GM12878 (cell line): Measurements from ENCODE around the gene NDUFS6. TPM values are rescaled to one million over a fixed set of nuclear protein-coding genes. Genes with fewer than 3 reads are reported as not detected.

Experiments
- ATAC-seq: fragments of 200-7000 bp; cut with Tn5 transposase; 3 replicates; pipeline ENCODE4 v1.9.1; 2020; ENCODE audit warnings: mild to moderate bottlenecking, moderate library complexity
- Bru-seq: library from RNA; stranded (reverse); fragments of 400-500 nt; gene quantifications from one replicate; lab custom pipeline; 2021; lab: Mats Ljungman, UMichigan
- BruChase-seq, 2 experiments: library from RNA; stranded (reverse); fragments of 400-500 nt; gene quantifications; one replicate each; lab custom pipeline; 2021; lab: Mats Ljungman, UMichigan
- BruUV-seq: library from RNA; stranded (reverse); fragments of 400-500 nt; replicated peaks from 2 replicates; lab custom pipeline; 2021; lab: Mats Ljungman, UMichigan
- CTCF ChIA-PET: fragments of 300-600 bp; sonication (Branson Sonifier 250); formaldehyde crosslinking; extraction: SDS; loops from one replicate; lab custom pipeline; 2021; ENCODE audit warnings: inconsistent platforms; lab: Yijun Ruan, JAX
- POLR2A ChIA-PET: fragments of 350-600 bp; formaldehyde crosslinking; extraction: SDS; loops from one replicate; lab custom pipeline; 2021; ENCODE audit warnings: inconsistent platforms; lab: Charles Lee
- RAD21 ChIA-PET: fragments of 300-600 bp; sonication (Branson Sonifier 250); formaldehyde crosslinking; loops from one replicate; lab custom pipeline; 2023; ENCODE audit warnings: antibody characterized with exemption; ENCODE audit not compliant: unreplicated experiment; lab: Charles Lee
- SMC1A ChIA-PET: fragments of 300-600 bp; sonication (Branson Sonifier 250); formaldehyde crosslinking; loops from one replicate; lab custom pipeline; 2023; ENCODE audit not compliant: unreplicated experiment, uncharacterized antibody; lab: Charles Lee
- DNase-seq: peaks from one replicate; pipeline ENCODE4 v3.0.0-alpha.2; 2011; ENCODE audit warnings: low read depth, low spot score
- FAIRE-seq: peaks from 3 replicates; lab custom pipeline; 2011; peaks lifted over from hg19 to GRCh38; lab: Jason Lieb, UNC
- H2AFZ ChIP-seq: 2 replicates; pipeline ENCODE4 v1.6.0; 2011; ENCODE audit warnings: low read depth, low read length, control low read depth; ENCODE audit not compliant: control insufficient read depth
- H3K27ac ChIP-seq: 2 replicates; pipeline ENCODE4 v1.5.1; 2011; ENCODE audit warnings: control low read depth; ENCODE audit not compliant: control insufficient read depth, insufficient read depth
- H3K27me3 ChIP-seq, 2 experiments: replicated peaks in 1 of 2; 2 replicates each; pipeline versions ENCODE4 v1.6.0 to v1.6.1; 2011; ENCODE audit warnings: low read length in 1 of 2; ENCODE audit not compliant: control insufficient read depth in 2 of 2, insufficient read depth in 2 of 2
- H3K36me3 ChIP-seq, 2 experiments: 2 replicates each; pipeline ENCODE4 v1.5.1; 2011; ENCODE audit warnings: low read length in 1 of 2; ENCODE audit not compliant: control insufficient read depth in 2 of 2, insufficient read depth in 2 of 2
- H3K4me1 ChIP-seq: 2 replicates; pipeline ENCODE4 v1.6.1; 2011; ENCODE audit warnings: mild to moderate bottlenecking, low read length, moderate library complexity, mixed read lengths; ENCODE audit not compliant: control insufficient read depth, insufficient read depth
- H3K4me2 ChIP-seq: 2 replicates; pipeline ENCODE4 v1.6.0; 2011; ENCODE audit warnings: control low read depth; ENCODE audit not compliant: control insufficient read depth, insufficient read depth
- H3K4me3 ChIP-seq: fragments of 200-600 bp; sonication (generic); 2 replicates; pipeline ENCODE4 v1.5.1; 2016
- H3K79me2 ChIP-seq: 2 replicates; pipeline ENCODE4 v1.6.0; 2011; ENCODE audit warnings: low read length; ENCODE audit not compliant: control insufficient read depth, insufficient read depth
- H3K9ac ChIP-seq: 2 replicates; pipeline ENCODE4 v1.8.0; 2011; ENCODE audit warnings: low read length, control low read depth, mixed read lengths; ENCODE audit not compliant: control insufficient read depth, insufficient read depth
- H3K9me3 ChIP-seq: replicated peaks from 3 replicates; pipeline ENCODE4 v1.5.1; 2011; ENCODE audit warnings: mild to moderate bottlenecking, low read length; ENCODE audit not compliant: control insufficient read depth, insufficient read depth
- H4K20me1 ChIP-seq: 2 replicates; pipeline ENCODE4 v1.6.0; 2011; ENCODE audit not compliant: control insufficient read depth, insufficient read depth
- CEBPZ ChIP-seq: fragments of 150-350 bp; IDR thresholded peaks from 2 replicates; pipeline ENCODE4 v1.6.1; 2016; ENCODE audit warnings: low read depth, low read length
- FOXM1 ChIP-seq: IDR thresholded peaks from 2 replicates; pipeline ENCODE4 v1.6.1; 2012; ENCODE audit warnings: low read depth, mild to moderate bottlenecking, inconsistent platforms, low read length, moderate library complexity
- GATAD2B ChIP-seq: fragments of 450-650 bp; conservative IDR thresholded peaks from 2 replicates; pipeline ENCODE4 v1.6.1; 2017; ENCODE audit warnings: low read depth, mild to moderate bottlenecking, moderate library complexity
- IRF4 ChIP-seq: IDR thresholded peaks from 2 replicates; pipeline ENCODE4 v1.6.1; 2011; ENCODE audit warnings: low read depth, low read length
- MEF2A ChIP-seq: IDR thresholded peaks from 2 replicates; pipeline ENCODE4 v1.6.1; 2011; ENCODE audit warnings: low read depth, mild to moderate bottlenecking, low read length, moderate library complexity; ENCODE audit not compliant: insufficient read depth
- MEF2B ChIP-seq: fragments of 450-650 bp; IDR thresholded peaks from 2 replicates; pipeline ENCODE4 v1.6.1; 2018; ENCODE audit warnings: mild to moderate bottlenecking, moderate library complexity; ENCODE audit not compliant: partially characterized antibody, poor library complexity, severe bottlenecking
- MTA2 ChIP-seq: fragments of 450-650 bp; IDR thresholded peaks from 2 replicates; pipeline ENCODE4 v1.6.1; 2016; ENCODE audit warnings: low read depth, mild to moderate bottlenecking, moderate library complexity
- RAD51 ChIP-seq: fragments of 450-650 bp; IDR thresholded peaks from 2 replicates; pipeline ENCODE4 v1.6.1; 2016; ENCODE audit warnings: moderate library complexity, mild to moderate bottlenecking, inconsistent platforms
- RUNX3 ChIP-seq: IDR thresholded peaks from 2 replicates; pipeline ENCODE4 v1.6.1; 2012; ENCODE audit warnings: low read length, inconsistent platforms
- SREBF1 ChIP-seq: IDR thresholded peaks from 2 replicates; pipeline ENCODE4 v1.6.1; 2012; ENCODE audit warnings: mild to moderate bottlenecking, low read length
- ZSCAN29 ChIP-seq: fragments of 450-650 bp; IDR thresholded peaks from 2 replicates; pipeline ENCODE4 v1.6.1; 2017; ENCODE audit warnings: mild to moderate bottlenecking, moderate library complexity
- WGBS: methylation state at CpG from one replicate; pipeline ENCODE4 v1.1.6; 2016; ENCODE audit warnings: low lambda C conversion rate; ENCODE audit not compliant: insufficient replicate concordance, insufficient coverage; ENCODE audit errors: missing lambda C conversion rate; 5-methylcytosine and 5-hydroxymethylcytosine counted together
- in situ Hi-C: fragments of 300-500 bp; cut with MboI; formaldehyde crosslinking; loops from 9 replicates; pipeline ENCODE4 v1.14.3; 2018; ENCODE audit warnings: mixed read lengths
- intact Hi-C: fragments of 100-400 bp; cut with micrococcal nuclease; formaldehyde crosslinking; loops from one replicate; pipeline ENCODE4 v1.14.2; 2022; ENCODE audit not compliant: unreplicated experiment
- long read RNA-seq, 2 experiments: library from polyadenylated mRNA; unstranded; transcript quantifications; one replicate each; pipeline ENCODE4 v2.0.0, GENCODE V29; 2019 to 2020
- polyA minus RNA-seq, 3 experiments: library from RNA; depleted of rRNA, polyadenylated mRNA; stranded (reverse); fragments of >200 nt; gene quantifications; 2 replicates each; pipeline ENCODE4 v1.2.3, GENCODE V29; 2011
- polyA plus RNA-seq, 11 experiments: library from polyadenylated mRNA; depleted of rRNA in 4 of 11; unstranded in 6 of 11; stranded (reverse) in 5 of 11; fragments of >200 nt; fragmentation: Nextera tagmentation in 4 of 11; fragmentation: Illumina TruSeq in 1 of 11; extraction: Ambion mirVana in 4 of 11; extraction: Trizol in 1 of 11; gene quantifications; 1 replicate in 1 of 11; 2 replicates in 10 of 11; pipeline versions ENCODE4 v1.2.1 to v1.2.3, GENCODE V29; 2011 to 2016; ENCODE audit warnings: inconsistent platforms in 2 of 11, missing spikeins in 2 of 11, low read depth in 1 of 11
- total RNA-seq, 4 experiments: library from RNA; depleted of rRNA in 3 of 4; stranded (reverse); fragments of >200 nt in 3 of 4; fragmentation: Illumina TruSeq in 1 of 4; extraction: Trizol in 1 of 4; gene quantifications; 2 replicates each; pipeline versions ENCODE4 v1.2.1 to v1.2.3, GENCODE V29; 2013 to 2021

The NDUFS6 gene
- total RNA-seq (2013; cell fraction: nucleolus; rRNA removed) = 4.4 and 7.1 TPM in 2 replicates
- total RNA-seq (2014; rRNA removed) (55.3 and 57.1 TPM in 2 replicates), total RNA-seq (2014; rRNA removed; fragmentation: Illumina TruSeq; extraction: Trizol) (49.5 and 60.4 TPM in 2 replicates), total RNA-seq (2021) (56.4 and 57.5 TPM in 2 replicates), polyA plus RNA-seq (2011; rRNA removed) (35.6 and 38.7 TPM in 2 replicates), polyA plus RNA-seq (2014; fragmentation: Illumina TruSeq; extraction: Trizol) (12.1 and 29.4 TPM in 2 replicates), polyA plus RNA-seq (2014; fragmentation: Nextera tagmentation; extraction: Ambion mirVana) (10 to 100 TPM; 20.7 to 59.0 TPM), polyA plus RNA-seq (2014; rRNA removed) (80.9 and 98.9 TPM in 2 replicates), polyA plus RNA-seq (2016; fragmentation: Nextera tagmentation; extraction: Ambion mirVana) (100 to 1,000 TPM; 195 to 213 TPM), polyA minus RNA-seq (2011; rRNA and poly(A)+ RNA removed) (11.6 and 15.6 TPM in 2 replicates), Bru-seq, nascent RNA (percentile 90 among the genes with signal in this experiment), BruChase-seq, experiment 1, labeled RNA remaining after a 6-hour chase (percentile 88 among the genes with signal in this experiment), BruChase-seq, experiment 2, labeled RNA remaining after a 2-hour chase (percentile 91 among the genes with signal in this experiment)
- 14.7 TPM for polyA plus RNA-seq (2011; ENCODE audit: low read depth)
- 88.2 and 134 TPM in 2 replicates for polyA plus RNA-seq (2011; cell fraction: cytosol; rRNA removed)
- polyA plus RNA-seq (2011; cell fraction: nucleus; rRNA removed) = 38.2 and 92.1 TPM in 2 replicates
- polyA plus RNA-seq (2012) = 47.9 and 84.2 TPM in 2 replicates
- polyA minus RNA-seq (2011; cell fraction: cytosol; rRNA and poly(A)+ RNA removed) = 13.9 and 24.0 TPM in 2 replicates
- 8.9 and 20.6 TPM in 2 replicates for polyA minus RNA-seq (2011; cell fraction: nucleus; rRNA and poly(A)+ RNA removed)
- long read RNA-seq, experiment 1, transcript NDUFS6-201 (4 exons, 1,082 nt) = major isoform, 118 of 124 reads
- long read RNA-seq, experiment 1, partial matches to known transcripts = 1 of 124 reads
- long read RNA-seq, experiment 1, other reads (novel, unspliced or antisense) = 5 of 124 reads
- long read RNA-seq, experiment 2, transcript NDUFS6-201 (4 exons, 1,082 nt) = major isoform, 122 of 136 reads
- long read RNA-seq, experiment 2, partial matches to known transcripts = 1 of 136 reads
- long read RNA-seq, experiment 2, other reads (novel, unspliced or antisense) = 12 of 136 reads

GRCh38 chr5:1801222-1801966, at the start of gene NDUFS6:
TSS of gene NDUFS6 (plus strand) at chr5:1801407. CDS start at chr5:1801418, 11 bp downstream.
- peak within 1 kb of the TSS; percentile 92 for H3K4me3 ChIP-seq
- ChIA-PET SMC1A (interaction anchor here (1.1 to 3.7 kb wide), 7 partner anchors 9 to 62 kb away, joined by 3 to 18 read pairs (median 6); no protein-coding TSS in a partner anchor), POLR2A (interaction anchor here (0.7 to 3.2 kb wide), 5 partner anchors 8 to 35 kb away, joined by 3 to 13 read pairs (median 4); no protein-coding TSS in a partner anchor), RAD21 (interaction anchor here (1.2 to 2.7 kb wide), 2 partner anchors 37 to 63 kb away, joined by 6 to 12 read pairs; no protein-coding TSS in a partner anchor), CTCF (interaction anchor here (0.9 to 4.7 kb wide), 5 partner anchors 25 to 63 kb away, joined by 3 to 21 read pairs (median 18); no protein-coding TSS in a partner anchor)
- peaks cover 30 to 32% of the 10 kb centered on the region in 2 experiments for H3K36me3 ChIP-seq
- H3K9ac ChIP-seq = peak within 1 kb of the TSS; percentile 91
- ATAC-seq (peak; percentile 73), DNase-seq (no peak), FAIRE-seq (no peak)
- H3K27ac ChIP-seq = peak within 1 kb of the TSS; percentile 78
- no peaks in the 10 kb centered on the region for H3K27me3 ChIP-seq
- intact Hi-C loops (loop anchor here (2.0 to 10.0 kb wide), 3 partner anchors 19 to 67 kb away; no protein-coding TSS in a partner anchor), in situ Hi-C loops (no loop called here)
- peak within 1 kb of the TSS; percentile 76 for H3K4me2 ChIP-seq
- H3K9me3 ChIP-seq = no peaks in the 10 kb centered on the region
- H3K4me1 ChIP-seq = peaks cover 8% of the 10 kb centered on the region
- no TSS peak for BruUV-seq
- H3K79me2 ChIP-seq = peaks cover 68% of the 10 kb centered on the region
- WGBS = under 1% methylated on average over 69 of the region's 69 CpGs
- H2AFZ ChIP-seq = peak within 1 kb of the TSS; percentile 80
- no peaks in the 10 kb centered on the region; the same call in 1 of the 2 replicates for H4K20me1 ChIP-seq
- TF ChIP-seq SREBF1 = no peak
- TF ChIP-seq RUNX3 = no peak
- TF ChIP-seq CEBPZ = no peak
- no peak for TF ChIP-seq ZSCAN29
- TF ChIP-seq MTA2 = peak; percentile 58; the same call in 1 of the 2 replicates
- no peak for TF ChIP-seq IRF4
- no peak for TF ChIP-seq MEF2B
- TF ChIP-seq MEF2A = no peak
- no peak for TF ChIP-seq FOXM1
- TF ChIP-seq GATAD2B = peak; percentile 72
- TF ChIP-seq RAD51 = no peak
